ENCODE data around the gene MED12L. TPM values are rescaled to one million over a fixed set of nuclear protein-coding genes. Genes with fewer than 3 reads are reported as not detected.

The MED12L gene
- total RNA-seq, 1 experiment from 2014 or later = 3.0 TPM

DNA sequence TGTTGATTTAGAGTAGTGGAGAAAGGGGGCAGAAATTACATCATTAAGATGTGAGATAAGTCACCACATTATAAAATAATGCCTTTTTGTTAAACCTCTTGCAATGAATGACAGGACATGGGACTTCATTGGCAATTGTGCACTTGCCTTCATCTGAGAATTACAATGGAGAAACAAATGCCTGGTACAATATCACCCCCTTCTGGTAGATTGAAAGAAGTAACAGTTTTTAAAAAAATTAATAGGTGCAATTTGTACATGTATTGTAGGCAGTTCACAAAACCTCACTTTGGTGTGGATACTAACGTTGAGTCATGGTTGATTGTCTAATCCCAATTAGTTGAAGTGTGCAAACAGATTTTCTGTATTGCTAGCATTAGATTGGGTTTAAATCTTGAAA is 197.5 kb downstream of the MED12L start:
- Histone ChIP-seq H4K20me1 (ENCODE audit: insufficient read depth) (no peaks in the 10 kb centered on the region), H3K9me2 (ENCODE audit: insufficient read depth) (no peaks in the 10 kb centered on the region), H3F3A (ENCODE audit: insufficient read depth, low read depth) (no peaks in the 10 kb centered on the region), H3K4me1 (replicated peaks; ENCODE audit: insufficient read depth) (peaks cover 8% of the 10 kb centered on the region), H3K27me3 (ENCODE audit: insufficient read depth, low read depth) (no peaks in the 10 kb centered on the region), H3K4me3 (no peak overlapping the region), H2AFZ (no peak overlapping the region), H3K27ac (no peak overlapping the region), H3K79me2 (ENCODE audit: low read depth) (no peaks in the 10 kb centered on the region), H3K4me2 (no peak overlapping the region), H3K36me3 (ENCODE audit: low read depth) (no peaks in the 10 kb centered on the region), H3K9me3 (ENCODE audit: insufficient read depth, low read depth) (no peaks in the 10 kb centered on the region)
- peak in 1 of 2 experiments; percentile 54 for DNase-seq
- no TSS peak for BruUV-seq (replicated peaks)
- ChIA-PET CTCF (interaction anchor here (0.6 kb wide), 1 partner anchor 116 kb away, joined by 3 read pairs; no protein-coding TSS in a partner anchor), POLR2A (ENCODE audit: unreplicated experiment) (no interaction called here)
- no peak for TF ChIP-seq EZH2 (IDR thresholded peaks at IDR 0.05; ENCODE audit: low read depth)
- TF ChIP-seq, protein P1, sequence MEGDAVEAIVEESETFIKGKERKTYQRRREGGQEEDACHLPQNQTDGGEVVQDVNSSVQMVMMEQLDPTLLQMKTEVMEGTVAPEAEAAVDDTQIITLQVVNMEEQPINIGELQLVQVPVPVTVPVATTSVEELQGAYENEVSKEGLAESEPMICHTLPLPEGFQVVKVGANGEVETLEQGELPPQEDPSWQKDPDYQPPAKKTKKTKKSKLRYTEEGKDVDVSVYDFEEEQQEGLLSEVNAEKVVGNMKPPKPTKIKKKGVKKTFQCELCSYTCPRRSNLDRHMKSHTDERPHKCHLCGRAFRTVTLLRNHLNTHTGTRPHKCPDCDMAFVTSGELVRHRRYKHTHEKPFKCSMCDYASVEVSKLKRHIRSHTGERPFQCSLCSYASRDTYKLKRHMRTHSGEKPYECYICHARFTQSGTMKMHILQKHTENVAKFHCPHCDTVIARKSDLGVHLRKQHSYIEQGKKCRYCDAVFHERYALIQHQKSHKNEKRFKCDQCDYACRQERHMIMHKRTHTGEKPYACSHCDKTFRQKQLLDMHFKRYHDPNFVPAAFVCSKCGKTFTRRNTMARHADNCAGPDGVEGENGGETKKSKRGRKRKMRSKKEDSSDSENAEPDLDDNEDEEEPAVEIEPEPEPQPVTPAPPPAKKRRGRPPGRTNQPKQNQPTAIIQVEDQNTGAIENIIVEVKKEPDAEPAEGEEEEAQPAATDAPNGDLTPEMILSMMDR (conservative IDR thresholded peaks at IDR 0.05) = peak; percentile 91
- intact Hi-C loops (cut with micrococcal nuclease; ENCODE audit: unreplicated experiment) = loop anchor here (1.0 to 10.0 kb wide), 5 partner anchors 56 to 748 kb away; no protein-coding TSS in a partner anchor

DNA sequence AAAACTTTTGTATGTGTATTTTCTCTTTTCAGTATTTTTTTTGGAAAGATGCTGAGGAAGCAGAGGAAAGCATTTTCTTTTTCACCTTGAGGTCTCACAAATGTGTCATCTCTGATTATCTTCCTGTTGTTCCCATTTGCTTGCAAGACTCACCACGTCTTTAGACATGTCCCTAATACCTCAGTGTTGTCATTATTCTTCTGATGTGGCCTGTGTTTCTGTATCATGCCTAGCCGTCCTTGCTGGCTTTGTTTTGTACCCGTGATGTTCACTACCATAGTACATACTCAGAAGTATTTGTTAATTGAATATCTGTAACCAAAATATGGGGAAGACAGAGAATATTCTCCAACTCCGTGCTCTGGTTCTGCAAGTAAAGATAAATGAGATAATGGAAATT is 197.9 kb downstream of the MED12L start:
- H3K4me3 ChIP-seq = no peak overlapping the region
- POLR2A ChIA-PET (ENCODE audit: unreplicated experiment) = no interaction called here
- CTCF ChIA-PET = no interaction called here
- BruUV-seq (replicated peaks) = no TSS peak
- no peaks in the 10 kb centered on the region for H3K36me3 ChIP-seq (ENCODE audit: low read depth)
- H3K79me2 ChIP-seq (ENCODE audit: low read depth) = no peaks in the 10 kb centered on the region
- no peaks in the 10 kb centered on the region for H3F3A ChIP-seq (ENCODE audit: insufficient read depth, low read depth)
- peaks cover 8% of the 10 kb centered on the region for H3K4me1 ChIP-seq (replicated peaks; ENCODE audit: insufficient read depth)
- no peak for DNase-seq
- no peak overlapping the region for H2AFZ ChIP-seq
- peak overlapping the region; percentile 9 for H3K27ac ChIP-seq
- intact Hi-C loops (cut with micrococcal nuclease; ENCODE audit: unreplicated experiment) = loop anchor here (1.0 to 10.0 kb wide), 5 partner anchors 56 to 749 kb away; no protein-coding TSS in a partner anchor
- no peaks in the 10 kb centered on the region for H4K20me1 ChIP-seq (ENCODE audit: insufficient read depth)
- no peak overlapping the region for H3K4me2 ChIP-seq
- no peaks in the 10 kb centered on the region for H3K27me3 ChIP-seq (ENCODE audit: insufficient read depth, low read depth)
- no peak for TF ChIP-seq EZH2 (IDR thresholded peaks at IDR 0.05; ENCODE audit: low read depth)
- TF ChIP-seq, protein P1 (conservative IDR thresholded peaks at IDR 0.05) = no peak
- H3K9me3 ChIP-seq (ENCODE audit: insufficient read depth, low read depth) = no peaks in the 10 kb centered on the region
- no peaks in the 10 kb centered on the region for H3K9me2 ChIP-seq (ENCODE audit: insufficient read depth)

DNA sequence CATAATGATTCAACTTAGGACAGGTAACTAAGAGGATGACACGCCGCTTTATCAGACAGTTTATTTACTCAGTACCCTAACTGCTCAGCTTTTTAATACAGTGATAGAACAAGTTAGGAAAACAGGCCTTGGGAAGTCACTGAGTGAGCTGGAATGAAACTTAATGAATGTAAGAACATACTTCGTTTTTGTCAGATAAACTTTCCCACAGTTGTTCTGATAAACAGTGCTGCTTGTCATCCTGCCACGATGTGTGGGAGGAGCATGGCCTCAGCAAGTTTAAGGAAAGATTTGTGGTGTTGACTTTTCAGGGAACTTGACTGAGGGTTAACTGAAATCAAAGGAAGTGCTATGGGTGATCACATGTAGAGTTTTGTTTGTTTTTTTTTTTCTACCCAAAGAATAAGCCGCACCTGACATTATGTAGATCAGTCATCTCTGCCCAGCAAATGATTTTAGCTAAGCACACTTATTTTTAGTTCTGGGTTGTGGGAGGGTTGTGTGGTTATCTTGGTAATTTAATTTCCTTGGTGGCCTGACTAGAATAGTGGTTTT is 198.5 kb downstream of the MED12L start:
- Histone ChIP-seq H3K9me3 (ENCODE audit: insufficient read depth, low read depth) (no peaks in the 10 kb centered on the region), H3K4me2 (no peak overlapping the region), H3K4me1 (replicated peaks; ENCODE audit: insufficient read depth) (peaks cover 8% of the 10 kb centered on the region), H3K36me3 (ENCODE audit: low read depth) (no peaks in the 10 kb centered on the region), H3K9me2 (ENCODE audit: insufficient read depth) (no peaks in the 10 kb centered on the region), H3K27me3 (ENCODE audit: insufficient read depth, low read depth) (no peaks in the 10 kb centered on the region), H2AFZ (peak overlapping the region; percentile 54; the same call in 1 of the 2 replicates), H4K20me1 (ENCODE audit: insufficient read depth) (no peaks in the 10 kb centered on the region), H3K79me2 (ENCODE audit: low read depth) (no peaks in the 10 kb centered on the region), H3K4me3 (no peak overlapping the region), H3K27ac (peak overlapping the region; percentile 9), H3F3A (ENCODE audit: insufficient read depth, low read depth) (no peaks in the 10 kb centered on the region)
- intact Hi-C loops (cut with micrococcal nuclease; ENCODE audit: unreplicated experiment) = loop anchor here (1.0 to 10.0 kb wide), 5 partner anchors 57 to 749 kb away; no protein-coding TSS in a partner anchor
- no TSS peak for BruUV-seq (replicated peaks)
- TF ChIP-seq EZH2 (IDR thresholded peaks at IDR 0.05; ENCODE audit: low read depth) = no peak
- TF ChIP-seq, protein P1 (conservative IDR thresholded peaks at IDR 0.05) = no peak
- POLR2A ChIA-PET (ENCODE audit: unreplicated experiment) = no interaction called here
- DNase-seq = no peak
- CTCF ChIA-PET = no interaction called here
